H54 (cell line): ENCODE data around the gene FSTL4.

Experiments used
- DNase-seq: peaks from one replicate; pipeline ENCODE4 v3.0.0; 2011; ENCODE audit warnings: low spot score, mixed read lengths; ENCODE audit not compliant: insufficient read length
- FAIRE-seq: peaks from 3 replicates; lab custom pipeline; 2011; peaks lifted over from hg19 to GRCh38; lab: Jason Lieb, UNC
- POLR2A ChIP-seq: IDR thresholded peaks from 2 replicates; pipeline ENCODE4 v1.6.1; 2011; ENCODE audit warnings: low read depth, mild to moderate bottlenecking, low read length

Gene FSTL4

GRCh38 chr5:133599600-133599999 is 12.7 kb downstream of the FSTL4 start:
- FAIRE-seq (no peak), DNase-seq (no peak)
- TF ChIP-seq POLR2A = no peak

- no peak for TF ChIP-seq POLR2A
- FAIRE-seq (no peak), DNase-seq (no peak)
Measured at GRCh38 chr5:133599044-133599443, 13.3 kb downstream of the FSTL4 start.

- no peak for TF ChIP-seq POLR2A
- FAIRE-seq = no peak
- no peak for DNase-seq
Measured at GRCh38 chr5:133596049-133596448, 16.3 kb downstream of the FSTL4 start.

GRCh38 chr5:133595465-133595864 is 16.9 kb downstream of the FSTL4 start:
- FAIRE-seq (no peak), DNase-seq (no peak)
- TF ChIP-seq POLR2A = no peak

- DNase-seq = no peak
- FAIRE-seq = no peak
- TF ChIP-seq POLR2A = no peak
Measured at GRCh38 chr5:133589286-133589685, 23.1 kb downstream of the FSTL4 start.

GRCh38 chr5:133582971-133583370 is 29.4 kb downstream of the FSTL4 start:
- TF ChIP-seq POLR2A = no peak
- FAIRE-seq (no peak), DNase-seq (no peak)

- FAIRE-seq = no peak
- TF ChIP-seq POLR2A = no peak
- DNase-seq = no peak
Measured at GRCh38 chr5:133581918-133582317, 30.4 kb downstream of the FSTL4 start.

GRCh38 chr5:133581348-133581747 is 31.0 kb downstream of the FSTL4 start:
- no peak for FAIRE-seq
- TF ChIP-seq POLR2A = no peak
- no peak for DNase-seq

- no peak for TF ChIP-seq POLR2A
- no peak for DNase-seq
- FAIRE-seq = no peak
Measured at GRCh38 chr5:133580618-133581017, 31.7 kb downstream of the FSTL4 start.

GRCh38 chr5:133579766-133580165 is 32.6 kb downstream of the FSTL4 start:
- no peak for TF ChIP-seq POLR2A
- FAIRE-seq (no peak), DNase-seq (no peak)

- FAIRE-seq (no peak), DNase-seq (no peak)
- no peak for TF ChIP-seq POLR2A
Measured at GRCh38 chr5:133569347-133569746, 43.0 kb downstream of the FSTL4 start.

- TF ChIP-seq POLR2A = no peak
- DNase-seq = no peak
- no peak for FAIRE-seq
Measured at GRCh38 chr5:133565993-133566392, 46.3 kb downstream of the FSTL4 start.

GRCh38 chr5:133564921-133565565 is 47.3 kb downstream of the FSTL4 start:
- DNase-seq (no peak), FAIRE-seq (no peak)
- TF ChIP-seq POLR2A = no peak

- FAIRE-seq (no peak), DNase-seq (no peak)
- TF ChIP-seq POLR2A = no peak
Measured at GRCh38 chr5:133562554-133562953, 49.8 kb downstream of the FSTL4 start.

GRCh38 chr5:133559960-133560359 is 52.4 kb downstream of the FSTL4 start:
- FAIRE-seq (no peak), DNase-seq (no peak)
- no peak for TF ChIP-seq POLR2A

- no peak for FAIRE-seq
- DNase-seq = no peak
- no peak for TF ChIP-seq POLR2A
Measured at GRCh38 chr5:133556551-133556950, 55.8 kb downstream of the FSTL4 start.

- DNase-seq = no peak
- FAIRE-seq = no peak
- TF ChIP-seq POLR2A = no peak
Measured at GRCh38 chr5:133554279-133554678, 58.1 kb downstream of the FSTL4 start.
